NB4 (cell line): Measurements from ENCODE around the gene CLPX.
"Not testable (repeated sequence)": the region's sequence is repeated elsewhere in the genome, so short reads cannot be mapped to it uniquely, and the experiment has no call there.

ENCODE experiments used
- DNase-seq: peaks from one replicate; pipeline ENCODE4 v3.0.0; 2010; ENCODE audit warnings: low read depth
- H3K4me3 ChIP-seq: one replicate; pipeline ENCODE4 v1.5.1; 2011; ENCODE audit warnings: mild to moderate bottlenecking, low read depth, low read length, moderate library complexity
- CTCF ChIP-seq: IDR thresholded peaks from one replicate; pipeline ENCODE4 v1.5.1; 2012; ENCODE audit warnings: low read depth, low read length
- MAX ChIP-seq: IDR thresholded peaks from 2 replicates; pipeline ENCODE4 v1.6.1; 2011; ENCODE audit warnings: low read depth, low read length
- MYC ChIP-seq: IDR thresholded peaks from 2 replicates; pipeline ENCODE4 v1.6.1; 2011; ENCODE audit warnings: low read depth, low read length
- POLR2A ChIP-seq: IDR thresholded peaks from 2 replicates; pipeline ENCODE4 v1.6.1; 2011; ENCODE audit warnings: mild to moderate bottlenecking; ENCODE audit not compliant: insufficient read length; ENCODE audit errors: extremely low read depth

The CLPX gene

GRCh38 chr15:65195548-65195923 is 10.4 kb upstream of the CLPX start:
- no peak for DNase-seq
- no peak overlapping the region for H3K4me3 ChIP-seq
- TF ChIP-seq MAX, result no peak
- no peak for TF ChIP-seq POLR2A
- no peak for TF ChIP-seq MYC
- no peak for TF ChIP-seq CTCF

DNA sequence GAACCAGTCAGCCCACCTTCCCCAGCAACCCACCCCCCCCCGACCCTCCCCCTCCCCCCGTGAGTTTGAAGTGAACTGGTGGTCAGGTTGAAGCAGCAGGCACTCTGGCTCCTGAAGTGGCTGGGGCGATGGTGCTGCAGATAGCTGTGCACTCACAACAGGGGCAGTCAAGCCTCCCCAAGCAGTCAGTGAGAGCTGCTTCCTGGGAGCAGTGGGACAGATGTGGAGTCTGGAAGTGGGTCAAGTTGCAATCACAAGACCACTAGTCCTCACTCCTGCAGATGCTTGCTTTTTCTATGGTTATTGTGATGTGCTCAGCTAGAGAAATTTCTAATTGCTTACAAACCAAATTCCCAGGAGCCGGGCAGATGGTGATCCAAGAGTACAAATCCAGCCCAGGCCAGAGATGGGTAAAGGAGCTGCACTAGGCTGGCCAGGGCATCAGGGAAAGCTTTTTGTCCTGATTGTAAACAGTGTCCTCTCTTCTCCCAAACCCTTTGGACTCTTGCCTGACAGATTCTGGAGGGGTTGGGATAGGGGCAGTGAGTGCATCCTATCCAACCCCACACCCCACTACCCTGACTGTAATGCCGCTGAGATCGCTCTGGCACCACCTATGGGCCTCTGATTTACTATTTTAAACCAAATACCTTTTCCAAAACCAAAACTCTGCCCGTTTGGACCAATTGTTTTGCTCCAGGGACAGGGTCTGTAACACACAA is 9.8 kb upstream of the CLPX start:
- no peak for TF ChIP-seq MYC
- H3K4me3 ChIP-seq, result no peak overlapping the region
- DNase-seq, result no peak

- H3K4me3 ChIP-seq, result no peak overlapping the region
- peak; percentile 25 for DNase-seq
- TF ChIP-seq POLR2A (no peak), MAX (no peak)
These were observed 6.9 kb upstream of the CLPX start for GRCh38 chr15:65192016-65192415.

DNA sequence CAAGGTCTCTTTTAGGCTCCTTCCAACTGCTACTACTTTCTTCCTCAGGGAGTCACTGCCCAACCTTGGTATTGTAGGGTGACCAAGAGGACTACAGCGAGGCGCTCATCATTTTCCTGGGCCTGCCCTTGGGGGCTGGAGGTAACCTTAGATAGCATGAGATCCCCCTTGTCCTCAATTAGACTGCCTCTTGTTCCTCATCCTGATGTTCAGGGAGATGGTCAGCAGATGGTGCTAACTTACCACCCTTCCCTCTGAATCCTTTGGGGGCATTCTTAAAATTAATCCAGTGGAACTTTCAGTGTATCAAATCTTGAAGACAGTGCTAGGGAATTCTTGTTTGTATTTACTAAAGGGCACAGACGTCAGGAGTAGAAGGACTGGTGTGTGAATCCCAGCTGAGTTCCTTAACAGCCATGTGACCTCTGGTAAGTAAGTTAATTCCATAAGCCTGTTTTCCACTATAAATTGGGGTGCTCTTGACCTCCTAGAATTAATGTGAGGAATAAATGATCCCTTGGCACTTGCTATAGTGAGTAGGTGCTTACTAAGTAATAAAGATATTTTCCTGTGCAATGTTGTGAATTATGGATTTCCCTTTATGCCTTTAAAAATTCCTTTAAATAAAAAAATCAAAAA is 4.1 kb upstream of the CLPX start:
- no peak overlapping the region for H3K4me3 ChIP-seq
- peak; percentile 61 for TF ChIP-seq CTCF
- no peak for TF ChIP-seq MYC
- no peak for TF ChIP-seq POLR2A
- TF ChIP-seq MAX, result no peak
- peak; percentile 76 for DNase-seq

- H3K4me3 ChIP-seq, DNase-seq: not testable (repeated sequence)
These were observed 3.3 kb upstream of the CLPX start for GRCh38 chr15:65188472-65188871.

- peak; percentile 73 for DNase-seq
- H3K4me3 ChIP-seq, result peak overlapping the region; percentile 91
- TF ChIP-seq MAX, result no peak
- TF ChIP-seq CTCF, result no peak
- TF ChIP-seq POLR2A, result no peak
- no peak for TF ChIP-seq MYC
These were observed 756 bp downstream of the CLPX start for GRCh38 chr15:65184305-65184867.

DNA sequence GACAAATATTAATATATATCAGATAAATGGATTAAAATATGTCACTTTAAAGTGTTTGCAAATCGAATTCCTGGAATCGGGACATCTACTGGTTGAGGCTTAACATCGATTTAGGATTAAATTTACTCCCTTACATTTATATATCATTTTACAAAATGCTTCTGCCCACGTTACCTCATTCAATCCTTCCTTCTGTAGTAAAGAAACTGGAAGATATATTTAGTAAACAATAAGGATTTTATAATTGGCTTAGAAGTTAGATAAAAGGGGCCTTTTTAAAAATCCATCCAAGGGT is 1.3 kb downstream of the CLPX start:
- peak overlapping the region; percentile 91 for H3K4me3 ChIP-seq
- no peak for DNase-seq
- TF ChIP-seq MYC, result no peak
- TF ChIP-seq MAX, result no peak
- no peak for TF ChIP-seq POLR2A
- no peak for TF ChIP-seq CTCF
